ENCODE measurements around the gene ADARB2.
A peak's percentile ranks its signal among the peaks of the same experiment; 100 is the strongest.
"Not testable (repeated sequence)": the region's sequence is repeated elsewhere in the genome, so short reads cannot be mapped to it uniquely, and the experiment has no call there.

ADARB2 gene

GRCh38 chr10:1737222-1738061 is at the start of gene ADARB2:
Gene ADARB2 (minus strand): TSS chr10:1737525.
- peak in 1 of 2 donors; percentile 7 for DNase-seq (ENCODE audit: low read depth in 1 of 2, low spot score in 1 of 2)

GRCh38 chr10:1785835-1786234 is 48.5 kb upstream of the ADARB2 start:
- no peak for DNase-seq (ENCODE audit: low read depth in 1 of 2, low spot score in 1 of 2)

- DNase-seq (ENCODE audit: low read depth in 1 of 2, low spot score in 1 of 2): no peak
These were observed 45.5 kb upstream of the ADARB2 start for GRCh38 chr10:1782841-1783240.

- DNase-seq (ENCODE audit: low read depth in 1 of 2, low spot score in 1 of 2): no peak
These were observed 42.5 kb upstream of the ADARB2 start for GRCh38 chr10:1779796-1780195.

GRCh38 chr10:1778375-1778969 is 41.1 kb upstream of the ADARB2 start:
- no peak for DNase-seq (ENCODE audit: low read depth in 1 of 2, low spot score in 1 of 2)

DNA sequence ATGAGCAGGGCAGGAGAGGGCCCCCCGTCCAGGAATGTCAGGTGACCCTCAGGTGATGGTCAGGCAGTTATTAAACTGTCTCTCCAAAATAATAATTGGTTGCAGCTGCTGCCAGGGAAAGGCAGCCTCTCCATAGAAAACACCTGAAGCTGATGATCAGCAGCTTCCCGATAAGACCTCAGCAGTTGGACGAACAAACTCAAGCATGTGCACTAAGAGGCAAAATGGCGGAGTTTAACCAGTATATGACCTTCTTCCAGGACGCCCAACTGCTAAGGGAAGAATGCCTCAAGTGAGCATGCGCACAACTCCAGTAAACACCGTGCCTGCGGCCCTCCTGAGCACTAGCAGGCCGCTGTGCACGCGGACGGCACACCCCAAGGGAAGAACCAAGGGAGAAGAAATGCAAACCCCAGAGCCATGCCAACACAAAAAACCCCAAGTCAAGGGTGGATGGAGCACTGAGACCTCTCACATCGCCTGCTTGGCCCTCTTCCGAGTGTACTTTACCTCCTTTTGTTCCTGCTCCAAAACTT is 38.9 kb upstream of the ADARB2 start:
- DNase-seq (ENCODE audit: low read depth in 1 of 2, low spot score in 1 of 2): no peak

DNA sequence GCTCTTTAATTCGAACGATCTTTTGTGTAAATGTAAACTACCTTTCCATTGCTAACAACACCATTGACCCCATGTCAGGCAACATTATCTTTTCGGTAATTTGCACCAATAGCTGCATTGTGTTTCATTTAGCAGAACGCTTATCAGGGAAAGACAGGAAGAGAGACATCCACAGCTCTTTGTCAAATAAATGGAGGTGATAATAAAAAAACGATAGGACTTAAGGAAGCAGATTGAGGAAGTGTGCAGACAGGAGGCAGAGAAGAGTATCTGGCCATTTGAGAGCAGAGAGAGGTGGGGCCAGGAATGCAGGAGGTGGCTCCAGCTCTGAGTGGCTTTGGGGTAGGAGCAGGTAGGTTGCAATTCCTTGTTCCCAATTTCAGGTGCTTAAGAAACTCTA is 37.5 kb upstream of the ADARB2 start:
- DNase-seq (ENCODE audit: low read depth in 1 of 2, low spot score in 1 of 2): no peak

DNA sequence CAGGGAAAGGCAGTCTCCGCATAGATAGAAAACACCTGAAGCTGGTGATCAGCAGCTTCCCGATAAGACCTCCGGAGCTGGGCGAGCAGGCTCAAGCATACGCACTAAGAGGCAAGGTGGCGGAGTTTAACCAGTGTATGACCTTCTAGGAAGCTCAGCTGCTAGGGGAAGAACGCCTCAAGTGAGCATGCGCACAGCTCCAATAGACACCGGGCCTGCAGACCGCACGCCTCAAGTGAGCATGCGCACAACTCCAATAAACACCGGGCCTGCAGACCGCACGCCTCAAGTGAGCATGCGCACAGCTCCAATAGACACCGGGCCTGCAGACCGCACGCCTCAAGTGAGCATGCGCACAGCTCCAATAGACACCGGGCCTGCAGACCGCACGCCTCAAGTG is 35.9 kb upstream of the ADARB2 start:
- DNase-seq (ENCODE audit: low read depth in 1 of 2, low spot score in 1 of 2): not testable (repeated sequence)

DNA sequence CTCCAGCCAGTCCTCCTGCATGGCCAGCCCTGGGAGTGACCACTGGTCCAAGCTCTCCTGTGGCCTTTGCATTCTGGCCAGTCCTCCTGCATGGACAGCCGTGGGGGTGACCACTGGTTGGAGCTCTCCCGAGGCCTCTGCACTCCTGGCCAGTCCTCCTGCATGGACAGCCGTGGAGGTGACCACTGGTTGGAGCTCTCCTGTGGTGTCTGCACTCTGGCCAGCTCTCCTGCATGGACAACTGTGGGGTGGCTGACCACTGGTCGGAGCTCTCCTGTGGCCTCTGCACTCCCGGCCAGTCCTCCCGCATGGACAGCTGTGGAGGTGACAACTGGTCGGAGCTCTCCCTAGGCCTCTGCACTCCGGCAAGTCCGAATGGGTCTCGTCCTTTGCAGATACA is 28.7 kb upstream of the ADARB2 start:
- DNase-seq (ENCODE audit: low read depth in 1 of 2, low spot score in 1 of 2): no peak

GRCh38 chr10:1762076-1762475 is 24.8 kb upstream of the ADARB2 start:
- no peak for DNase-seq (ENCODE audit: low read depth in 1 of 2, low spot score in 1 of 2)

GRCh38 chr10:1754506-1755153 is 17.3 kb upstream of the ADARB2 start:
- no peak for DNase-seq (ENCODE audit: low read depth in 1 of 2, low spot score in 1 of 2)

DNA sequence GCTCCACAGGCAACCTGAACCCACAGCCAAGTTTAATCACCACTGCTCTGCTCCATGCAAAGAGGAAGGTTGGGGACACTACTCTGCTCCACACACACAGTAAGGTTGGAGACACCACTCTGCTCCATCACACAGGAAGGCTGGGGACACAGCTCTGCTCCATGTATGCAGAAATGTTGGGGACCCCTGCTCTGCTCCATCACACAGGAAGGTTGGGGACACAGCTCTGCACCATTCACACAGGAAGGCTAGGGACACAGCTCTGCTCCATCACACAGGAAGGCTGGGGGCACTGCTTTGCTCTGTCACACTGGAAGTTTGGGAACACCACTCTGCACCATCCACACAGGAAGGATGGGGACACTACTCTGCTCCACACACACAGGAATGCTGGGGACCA is 14.8 kb upstream of the ADARB2 start:
- DNase-seq (ENCODE audit: low read depth in 1 of 2, low spot score in 1 of 2): no peak

DNA sequence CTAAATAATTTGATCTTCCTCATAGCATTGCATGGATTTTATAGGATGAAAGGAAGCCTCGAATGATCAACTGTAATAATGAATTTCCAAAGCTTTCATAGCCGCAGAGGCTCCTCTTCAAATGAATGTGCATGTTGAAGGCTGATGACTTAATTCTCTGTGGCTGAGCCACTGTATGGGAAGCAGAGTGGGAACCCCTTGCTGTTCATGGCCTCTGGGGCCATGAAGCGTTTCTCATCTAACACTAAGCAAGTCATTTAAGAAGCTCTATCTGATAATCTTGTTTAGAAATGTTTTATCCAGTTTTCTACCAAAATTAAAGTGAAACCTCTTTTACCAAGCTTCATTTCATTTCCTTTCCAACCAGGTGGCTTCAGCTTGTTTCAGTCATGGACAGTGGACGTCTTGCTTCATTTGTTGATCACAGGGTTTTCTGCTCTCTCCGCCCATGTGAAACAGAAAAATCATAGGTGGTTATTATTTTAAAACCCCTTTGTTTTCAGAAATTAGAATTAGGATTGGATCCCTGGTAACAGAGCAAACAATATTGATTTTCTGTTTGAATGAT is 10.3 kb upstream of the ADARB2 start:
- no peak for DNase-seq (ENCODE audit: low read depth in 1 of 2, low spot score in 1 of 2)

DNA sequence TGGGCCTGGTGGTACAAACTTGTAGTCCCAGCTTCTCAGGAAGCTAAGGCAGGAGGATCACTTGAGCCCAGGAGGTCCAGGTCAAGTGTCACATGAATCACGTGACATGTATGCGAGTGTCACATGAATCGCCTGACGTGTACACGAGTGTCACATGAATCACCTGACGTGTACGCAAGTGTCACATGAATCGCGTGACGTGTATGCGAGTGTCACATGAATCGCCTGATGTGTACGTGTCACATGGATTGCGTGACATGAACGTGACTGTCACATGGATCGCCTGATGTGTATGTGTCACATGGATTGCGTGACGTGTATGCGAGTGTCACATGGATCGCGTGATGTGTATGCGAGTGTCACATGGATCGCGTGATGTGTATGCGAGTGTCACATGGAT is 9.5 kb upstream of the ADARB2 start:
- DNase-seq (ENCODE audit: low read depth in 1 of 2, low spot score in 1 of 2): no peak

- no peak for DNase-seq (ENCODE audit: low read depth in 1 of 2, low spot score in 1 of 2)
These were observed 8.6 kb upstream of the ADARB2 start for GRCh38 chr10:1745780-1746456.

DNA sequence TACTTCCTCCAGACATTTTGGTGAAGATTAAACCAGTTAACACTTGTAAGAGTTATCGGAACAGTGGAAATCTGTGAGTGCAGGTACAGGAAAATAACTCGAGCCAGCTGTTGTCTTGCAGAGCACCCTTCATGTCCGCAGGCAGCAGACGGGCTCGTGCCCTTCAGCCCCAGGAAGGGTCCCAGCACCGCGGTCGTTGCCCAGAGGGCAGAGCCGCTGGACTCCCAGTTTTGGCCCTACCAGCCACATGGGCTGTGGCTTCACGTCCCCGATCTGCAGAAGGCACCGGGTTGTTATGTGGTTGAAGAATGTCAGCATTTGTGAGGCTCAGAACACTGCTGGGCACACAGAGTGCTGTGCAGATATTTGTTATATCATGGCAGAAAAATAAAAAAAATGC is 7.2 kb upstream of the ADARB2 start:
- no peak for DNase-seq (ENCODE audit: low read depth in 1 of 2, low spot score in 1 of 2)

DNA sequence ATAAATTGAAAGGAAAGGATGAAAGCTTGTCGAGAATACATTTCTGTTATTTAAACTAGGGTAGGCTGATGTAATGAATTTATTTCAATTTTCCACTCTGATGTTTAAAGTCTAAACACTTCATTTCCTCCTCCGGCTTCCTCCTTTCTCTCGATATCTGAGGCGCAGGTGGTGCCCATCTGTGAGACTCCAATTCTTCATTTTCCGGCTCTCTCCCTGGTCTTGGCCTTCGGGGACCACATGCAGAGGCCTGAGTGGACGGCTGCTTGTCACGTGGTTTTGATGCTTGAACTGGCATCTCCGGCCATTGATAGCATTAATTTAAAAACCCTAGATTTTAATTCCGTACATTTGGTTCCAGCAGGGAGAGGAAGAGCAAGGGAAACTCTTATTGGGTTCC is 5.8 kb upstream of the ADARB2 start:
- DNase-seq (ENCODE audit: low read depth in 1 of 2, low spot score in 1 of 2): no peak

DNA sequence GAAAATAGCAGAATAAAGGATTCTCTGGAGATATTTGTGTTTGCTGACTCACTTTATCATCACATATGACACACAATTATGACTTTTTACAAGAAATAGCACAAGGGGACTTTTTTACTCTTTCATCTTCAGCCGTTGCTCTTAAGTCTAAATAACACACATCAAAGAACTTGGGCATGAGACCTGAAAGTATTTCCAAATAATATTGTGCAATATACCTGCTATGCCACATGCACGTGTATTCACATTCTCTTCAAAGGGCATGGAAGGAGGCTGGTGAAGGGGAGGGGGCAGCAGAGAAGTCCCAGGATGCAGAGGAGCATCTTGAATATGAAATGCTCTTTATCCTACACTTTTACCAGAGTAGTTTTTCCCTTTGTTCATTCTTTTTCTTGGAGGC is 4.1 kb upstream of the ADARB2 start:
- no peak for DNase-seq (ENCODE audit: low read depth in 1 of 2, low spot score in 1 of 2)

DNA sequence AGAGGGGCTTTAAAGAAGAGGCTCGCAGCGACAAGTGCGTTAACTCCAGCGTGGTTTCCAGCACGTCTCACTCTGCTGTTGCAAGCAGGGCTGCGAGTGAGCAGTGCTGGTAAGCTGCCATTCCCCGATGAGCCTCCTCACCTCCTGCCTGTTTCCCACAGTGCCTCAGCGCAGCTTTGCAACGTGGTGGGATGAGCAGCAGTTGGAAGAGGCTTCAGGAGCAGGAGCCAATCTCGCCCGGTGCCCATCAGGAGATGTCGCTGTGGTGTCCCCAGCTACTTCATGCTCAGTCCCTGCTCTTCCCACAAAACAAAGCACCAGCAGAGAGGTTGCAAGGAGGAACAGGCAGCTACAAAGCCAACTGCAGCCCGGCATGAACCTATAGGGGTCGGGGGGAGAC is 2.4 kb upstream of the ADARB2 start:
- no peak for DNase-seq (ENCODE audit: low read depth in 1 of 2, low spot score in 1 of 2)

GRCh38 chr10:1738950-1739349 is 1.6 kb upstream of the ADARB2 start:
- DNase-seq (ENCODE audit: low read depth in 1 of 2, low spot score in 1 of 2): no peak

DNA sequence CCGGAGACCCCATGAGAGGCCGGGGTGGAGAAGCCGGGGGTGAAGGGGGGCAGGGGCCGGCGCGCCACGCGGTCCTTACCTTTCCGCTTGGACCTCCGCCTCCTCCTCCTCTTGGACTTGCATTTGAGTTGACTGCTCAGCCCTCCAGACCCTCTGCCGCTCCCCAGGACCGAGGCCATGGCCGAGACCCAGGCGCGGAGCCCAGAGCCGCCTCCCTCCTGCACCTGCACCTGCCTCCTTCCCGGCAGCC is 428 bp downstream of the ADARB2 start:
- no peak for DNase-seq (ENCODE audit: low read depth in 1 of 2, low spot score in 1 of 2)

All from activated CD4-positive, alpha-beta T cell treated with anti-CD3 and anti-CD28 coated beads, Interleukin-2, amount 50 U/mL, for 24 hours (primary cell).